Activated naive CD4-positive, alpha-beta T cell treated with anti-CD3 and anti-CD28 coated beads, Interleukin-2, amount 50 U/mL, for 72 hours (primary cell): Measurements from ENCODE around the gene GRM6. TPM values are rescaled to one million over a fixed set of nuclear protein-coding genes. Genes with fewer than 3 reads are reported as not detected.

Experiments
- total RNA-seq, 2 donors: library from RNA; stranded (reverse); gene quantifications; one replicate each; pipeline ENCODE4 v1.2.3, GENCODE V29; 2022

The GRM6 gene
- total RNA-seq, 2 donors from 2014 or later = not detected

Other genes starting within 250 kb of the GRM6 start
- gene ZNF354B, start 135.4 kb downstream of the GRM6 start, total RNA-seq = 10 to 100 TPM in 1 of 2 donors, 1 to 10 TPM in 1; 3.5 to 11.1 TPM
- gene ZFP2, start 99.4 kb downstream of the GRM6 start, total RNA-seq = under 1 TPM; 0.50 to 0.56 TPM
- not detected for gene ZNF454, start 54.1 kb downstream of the GRM6 start, total RNA-seq
- 1 to 10 TPM; 2.0 to 2.7 TPM for gene ZNF879, start 28.5 kb upstream of the GRM6 start, total RNA-seq
- gene ZNF354C, start 65.1 kb upstream of the GRM6 start, total RNA-seq = 1 to 10 TPM; 2.8 to 6.9 TPM